Measurements from ENCODE around the gene PTCH1.

DNA sequence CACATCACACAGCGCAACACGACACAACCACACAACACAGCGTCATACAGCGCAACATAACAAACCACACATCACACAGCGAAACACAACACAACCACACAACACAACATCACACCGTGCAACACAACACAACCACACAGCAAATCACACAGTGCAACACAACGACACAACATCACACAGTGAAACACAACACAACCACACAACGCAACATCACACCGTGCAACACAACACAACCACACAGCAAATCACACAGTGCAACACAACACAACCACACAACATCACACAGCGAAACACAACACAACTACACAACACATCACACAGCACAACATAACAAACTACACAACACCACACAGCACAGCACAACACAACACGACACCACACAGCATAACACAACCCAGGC, 40.4 kb upstream of the PTCH1 start:
- TF ChIP-seq, protein P1, sequence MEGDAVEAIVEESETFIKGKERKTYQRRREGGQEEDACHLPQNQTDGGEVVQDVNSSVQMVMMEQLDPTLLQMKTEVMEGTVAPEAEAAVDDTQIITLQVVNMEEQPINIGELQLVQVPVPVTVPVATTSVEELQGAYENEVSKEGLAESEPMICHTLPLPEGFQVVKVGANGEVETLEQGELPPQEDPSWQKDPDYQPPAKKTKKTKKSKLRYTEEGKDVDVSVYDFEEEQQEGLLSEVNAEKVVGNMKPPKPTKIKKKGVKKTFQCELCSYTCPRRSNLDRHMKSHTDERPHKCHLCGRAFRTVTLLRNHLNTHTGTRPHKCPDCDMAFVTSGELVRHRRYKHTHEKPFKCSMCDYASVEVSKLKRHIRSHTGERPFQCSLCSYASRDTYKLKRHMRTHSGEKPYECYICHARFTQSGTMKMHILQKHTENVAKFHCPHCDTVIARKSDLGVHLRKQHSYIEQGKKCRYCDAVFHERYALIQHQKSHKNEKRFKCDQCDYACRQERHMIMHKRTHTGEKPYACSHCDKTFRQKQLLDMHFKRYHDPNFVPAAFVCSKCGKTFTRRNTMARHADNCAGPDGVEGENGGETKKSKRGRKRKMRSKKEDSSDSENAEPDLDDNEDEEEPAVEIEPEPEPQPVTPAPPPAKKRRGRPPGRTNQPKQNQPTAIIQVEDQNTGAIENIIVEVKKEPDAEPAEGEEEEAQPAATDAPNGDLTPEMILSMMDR (IDR thresholded peaks at IDR 0.05), result no peak
- TF ChIP-seq POLR2A (IDR thresholded peaks at IDR 0.05; ENCODE audit: low read length), result no peak
- TF ChIP-seq JUNB (IDR thresholded peaks at IDR 0.05), result no peak
- no peak for TF ChIP-seq POLR2AphosphoS2 (conservative IDR thresholded peaks at IDR 0.05; ENCODE audit: low read length)
- TF ChIP-seq CHD2 (IDR thresholded peaks at IDR 0.05; ENCODE audit: low read length, partially characterized antibody), result no peak
- no peak for TF ChIP-seq KDM1A (IDR thresholded peaks at IDR 0.05; ENCODE audit: low read depth)
- no peak for TF ChIP-seq JUN (IDR thresholded peaks at IDR 0.05)
- no peak for TF ChIP-seq ZSCAN20 (CRISPR knock-in tag; IDR thresholded peaks at IDR 0.05)
- TF ChIP-seq, protein P2, sequence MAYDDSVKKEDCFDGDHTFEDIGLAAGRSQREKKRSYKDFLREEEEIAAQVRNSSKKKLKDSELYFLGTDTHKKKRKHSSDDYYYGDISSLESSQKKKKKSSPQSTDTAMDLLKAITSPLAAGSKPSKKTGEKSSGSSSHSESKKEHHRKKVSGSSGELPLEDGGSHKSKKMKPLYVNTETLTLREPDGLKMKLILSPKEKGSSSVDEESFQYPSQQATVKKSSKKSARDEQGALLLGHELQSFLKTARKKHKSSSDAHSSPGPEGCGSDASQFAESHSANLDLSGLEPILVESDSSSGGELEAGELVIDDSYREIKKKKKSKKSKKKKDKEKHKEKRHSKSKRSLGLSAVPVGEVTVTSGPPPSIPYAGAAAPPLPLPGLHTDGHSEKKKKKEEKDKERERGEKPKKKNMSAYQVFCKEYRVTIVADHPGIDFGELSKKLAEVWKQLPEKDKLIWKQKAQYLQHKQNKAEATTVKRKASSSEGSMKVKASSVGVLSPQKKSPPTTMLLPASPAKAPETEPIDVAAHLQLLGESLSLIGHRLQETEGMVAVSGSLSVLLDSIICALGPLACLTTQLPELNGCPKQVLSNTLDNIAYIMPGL (CRISPR knock-in tag; IDR thresholded peaks at IDR 0.05; ENCODE audit: borderline replicate concordance), result no peak
- TF ChIP-seq HOXA7 (CRISPR knock-in tag; IDR thresholded peaks at IDR 0.05), result no peak
- TF ChIP-seq, protein P3, sequence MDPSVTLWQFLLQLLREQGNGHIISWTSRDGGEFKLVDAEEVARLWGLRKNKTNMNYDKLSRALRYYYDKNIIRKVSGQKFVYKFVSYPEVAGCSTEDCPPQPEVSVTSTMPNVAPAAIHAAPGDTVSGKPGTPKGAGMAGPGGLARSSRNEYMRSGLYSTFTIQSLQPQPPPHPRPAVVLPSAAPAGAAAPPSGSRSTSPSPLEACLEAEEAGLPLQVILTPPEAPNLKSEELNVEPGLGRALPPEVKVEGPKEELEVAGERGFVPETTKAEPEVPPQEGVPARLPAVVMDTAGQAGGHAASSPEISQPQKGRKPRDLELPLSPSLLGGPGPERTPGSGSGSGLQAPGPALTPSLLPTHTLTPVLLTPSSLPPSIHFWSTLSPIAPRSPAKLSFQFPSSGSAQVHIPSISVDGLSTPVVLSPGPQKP (IDR thresholded peaks at IDR 0.05; ENCODE audit: low read depth, low read length), result no peak
